HG02610 (cell line): Measurements from ENCODE around the gene PHF3.

Source experiments
- ATAC-seq: cut with Tn5 transposase; IDR thresholded peaks from one replicate; pipeline ENCODE4 v1.9.1; 2021; ENCODE audit warnings: mild to moderate bottlenecking, moderate library complexity; ENCODE audit not compliant: unreplicated experiment

Gene PHF3

DNA sequence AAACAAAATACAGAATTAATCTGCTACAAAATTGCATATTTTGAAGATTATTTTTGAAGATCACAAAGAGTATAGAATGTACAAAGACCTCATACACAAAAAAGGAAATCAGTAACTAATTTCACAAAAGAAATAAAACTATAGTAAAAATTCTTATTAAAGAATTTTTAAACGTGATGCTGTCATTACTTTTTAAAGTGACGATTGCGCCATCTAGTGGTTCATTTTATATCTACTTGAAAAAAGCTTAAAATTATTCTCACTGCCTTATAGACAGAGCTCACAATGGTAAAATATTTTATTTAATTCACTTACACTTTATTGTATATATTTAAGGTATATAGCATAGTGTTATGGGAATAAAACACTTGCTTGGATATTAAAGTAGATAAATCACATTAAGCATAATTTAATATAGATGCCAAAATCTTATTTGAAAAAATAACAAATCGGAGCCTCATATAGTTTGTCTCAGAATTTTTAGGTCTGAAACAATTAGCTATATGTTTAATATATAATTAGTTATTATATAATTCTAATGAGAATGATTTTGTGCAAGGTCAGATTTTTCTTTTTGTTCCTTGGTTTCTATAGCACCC lies 128.8 kb downstream of the PHF3 start:
- peak; percentile 52 for ATAC-seq
